Left colon (tissue), 2 donors: ENCODE data around the gene BAZ2A. TPM values are rescaled to one million over a fixed set of nuclear protein-coding genes. Genes with fewer than 3 reads are reported as not detected.
"Not testable (repeated sequence)": the region's sequence is repeated elsewhere in the genome, so short reads cannot be mapped to it uniquely, and the experiment has no call there.

Experiments
- ATAC-seq: fragments of 200-7000 bp; cut with Tn5 transposase; one replicate; pipeline ENCODE4 v1.9.1; 2020; ENCODE audit warnings: mild to moderate bottlenecking, moderate library complexity
- DNase-seq, 2 donors: peaks; one replicate each; pipeline ENCODE4 v3.0.0-alpha.2; 2020
- intact Hi-C, 2 donors: fragments of 100-400 bp; cut with DNase I in 1 of 2; cut with micrococcal nuclease in 1 of 2; formaldehyde crosslinking; loops; one replicate each; pipeline versions ENCODE4 v1.11.2 to v1.14.0; 2022; cut with DNase I, micrococcal nuclease
- total RNA-seq, 2 donors: library from RNA; stranded (reverse); fragmentation: NEBNext Ultra II Directional; extraction: Animal tissue kit (Norgen Biotek cat#: 25700); gene quantifications; one replicate each; pipeline ENCODE4 v1.2.1, GENCODE V29; 2021
- donor health status: DM: no; HTN: no; CAD: no.
- donor health status: DM: yes; HTN: yes; CAD: no.

BAZ2A gene
- total RNA-seq, 2 donors from 2014 or later = 105 to 107 TPM

DNA sequence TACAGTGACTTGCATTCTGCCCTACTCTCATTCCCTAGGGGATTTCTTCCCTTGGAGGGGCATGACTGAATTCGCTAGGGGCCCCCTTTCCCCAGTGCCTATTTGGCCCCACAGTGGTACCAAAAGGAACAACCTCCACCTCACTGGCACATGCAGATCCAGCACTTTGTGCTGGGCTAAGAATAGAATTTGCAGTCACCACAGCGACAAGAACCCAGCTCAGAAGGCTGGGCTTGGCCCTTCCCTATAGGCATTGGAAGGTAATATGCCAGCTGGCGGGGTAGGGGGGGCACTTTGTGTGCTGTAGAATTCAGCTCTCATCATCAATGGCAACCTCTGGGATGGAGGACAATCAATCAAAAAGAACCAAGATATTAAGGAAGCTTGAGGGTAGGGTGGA lies 13.9 kb downstream of the BAZ2A start:
- ATAC-seq (no peak), DNase-seq (no peak)
- intact Hi-C loops = no loop called here

DNA sequence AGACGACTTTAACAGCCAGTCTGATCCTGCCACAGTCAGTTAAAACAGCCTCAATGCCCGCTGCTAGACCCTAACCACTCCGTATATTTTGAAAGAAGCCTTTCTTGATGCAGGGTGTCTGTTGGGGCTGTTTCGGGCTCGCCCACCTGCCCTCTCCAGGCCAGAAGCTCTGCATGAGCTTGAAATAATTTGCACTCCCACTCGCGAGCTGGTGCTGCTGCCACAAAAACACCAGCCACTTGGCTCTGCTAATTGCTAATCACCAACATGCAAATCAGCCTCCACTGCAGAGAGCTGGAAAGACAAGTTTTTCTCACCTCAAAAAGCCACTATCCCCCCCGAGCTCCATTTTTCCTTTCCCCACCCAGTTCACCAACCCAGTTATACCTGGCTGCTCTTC lies 15.5 kb downstream of the BAZ2A start:
- no peak for DNase-seq
- intact Hi-C loops = no loop called here
- no peak for ATAC-seq

DNA sequence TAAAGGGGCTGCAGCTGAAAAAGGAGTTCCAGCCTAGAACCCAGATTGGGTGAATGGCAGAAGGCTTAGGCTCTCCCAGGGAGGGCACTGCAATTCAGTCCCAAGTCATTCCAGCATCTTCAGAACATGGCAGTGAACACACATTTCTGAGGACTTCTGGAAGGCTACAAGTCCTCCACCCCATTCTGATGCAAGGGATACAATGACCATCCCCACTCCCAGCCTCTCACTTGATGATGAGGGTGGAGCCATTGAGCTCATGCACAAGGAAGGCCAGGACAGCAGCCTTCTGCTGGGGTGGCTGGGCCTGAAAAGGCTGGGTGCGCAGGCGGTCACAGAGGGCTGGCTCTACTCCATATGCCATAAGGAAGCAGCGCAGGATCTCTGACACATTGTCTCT lies 25.8 kb downstream of the BAZ2A start:
- peak; percentile 10 for ATAC-seq
- DNase-seq = no peak
- intact Hi-C loops = no loop called here

DNA sequence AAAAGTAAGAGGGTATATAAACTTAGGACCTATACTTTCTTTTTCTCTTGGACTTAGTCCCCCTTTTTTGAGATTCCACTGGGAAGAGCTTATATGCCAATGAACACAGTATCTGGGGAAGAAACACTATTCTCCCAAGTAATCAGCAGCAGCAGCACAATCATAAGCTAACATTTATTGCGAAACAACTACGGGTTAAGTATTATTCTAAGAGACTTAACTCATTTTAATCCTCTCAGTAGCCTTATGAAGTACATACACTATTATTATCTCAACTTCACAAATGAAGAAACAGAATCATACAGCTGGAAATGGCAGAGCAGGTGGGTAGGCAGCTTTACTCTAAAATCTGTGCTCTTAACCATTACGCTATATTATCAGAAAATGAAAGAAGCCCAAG lies 27.9 kb downstream of the BAZ2A start:
- ATAC-seq (no peak), DNase-seq (no peak)
- intact Hi-C loops = no loop called here

DNA sequence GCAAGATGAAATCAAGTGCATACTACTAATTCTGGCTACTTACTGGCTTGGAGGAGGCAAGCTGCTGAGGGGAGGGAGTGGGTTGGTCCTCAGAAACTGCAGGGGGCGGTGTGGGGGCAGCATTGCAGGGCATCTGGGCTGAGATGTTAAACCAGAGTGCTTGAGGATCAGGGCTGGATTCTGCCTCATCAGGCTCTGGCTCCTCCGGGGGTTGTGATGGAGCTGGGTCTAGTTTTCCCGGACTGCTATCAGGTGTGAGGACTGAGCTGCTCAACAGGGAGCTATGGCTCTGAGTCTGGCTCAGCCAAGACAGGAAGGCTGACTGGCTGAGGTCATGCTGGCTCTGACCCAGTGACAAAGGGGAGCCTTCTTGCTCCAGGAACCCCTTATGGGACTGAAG lies 28.6 kb downstream of the BAZ2A start:
- ATAC-seq (peak; percentile 26), DNase-seq (peak in 1 of 2 donors; percentile 32)
- intact Hi-C loops = no loop called here

DNA sequence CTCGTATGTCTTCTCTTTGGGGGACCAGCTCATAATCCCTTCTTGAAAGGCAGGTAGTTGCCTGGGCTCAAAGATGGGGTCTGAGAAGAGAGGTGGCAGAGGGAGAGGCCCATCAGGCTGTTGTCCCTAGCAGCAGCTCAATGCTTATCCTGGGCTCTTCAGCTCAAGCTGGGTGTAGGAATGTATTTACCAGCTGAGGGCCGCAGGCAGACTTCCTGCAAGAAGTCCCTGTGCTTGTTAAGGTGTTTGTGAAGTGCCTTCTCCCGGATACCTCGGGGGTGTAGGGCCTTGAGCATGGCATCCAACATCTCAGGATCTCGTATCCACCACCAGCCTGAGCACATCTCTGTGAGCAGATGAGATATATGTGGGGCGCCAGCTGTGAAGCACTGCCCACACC lies 29.4 kb downstream of the BAZ2A start:
- ATAC-seq = no peak
- no peak for DNase-seq
- intact Hi-C loops = no loop called here

DNA sequence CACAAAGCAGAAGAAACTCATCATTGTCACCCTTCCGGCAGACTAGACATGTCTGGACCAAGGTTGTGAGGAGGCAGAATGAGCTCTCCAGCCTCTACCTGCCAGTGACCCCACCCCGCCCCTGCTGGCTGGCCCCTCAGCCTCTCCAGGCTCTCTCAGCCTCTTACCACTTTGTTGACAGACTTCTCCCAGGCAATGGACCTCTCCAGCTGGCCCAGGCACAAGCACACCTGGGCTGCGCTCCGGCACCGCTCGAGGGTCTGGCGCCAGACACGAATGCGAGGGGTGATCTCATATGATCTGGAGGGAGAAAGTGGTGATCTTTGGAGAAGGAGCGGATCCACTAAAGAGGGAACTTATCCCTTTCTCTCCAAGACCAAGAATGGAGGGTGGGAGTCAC lies 30.3 kb downstream of the BAZ2A start:
- no peak for DNase-seq
- intact Hi-C loops = no loop called here
- no peak for ATAC-seq

DNA sequence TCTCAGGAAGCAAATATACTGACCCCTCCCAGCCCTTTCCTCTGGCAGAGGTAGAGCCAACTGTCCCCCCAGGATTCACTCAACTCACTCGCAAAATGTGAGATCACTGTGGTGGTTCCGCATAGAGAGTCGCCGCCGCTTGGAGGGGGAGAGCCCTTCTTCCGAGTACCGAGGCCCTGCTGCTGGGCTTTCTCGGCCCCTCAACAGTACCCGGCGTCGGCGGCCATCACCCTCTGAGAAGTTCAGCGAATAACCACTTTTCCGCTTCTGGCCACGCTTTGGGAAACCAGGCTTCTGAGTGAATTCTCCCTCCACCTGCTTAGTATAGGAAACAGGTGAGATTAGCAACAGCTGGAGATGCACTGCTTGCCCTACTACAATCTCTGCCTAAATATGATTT lies 31.1 kb downstream of the BAZ2A start:
- ATAC-seq (no peak), DNase-seq (no peak)
- intact Hi-C loops = no loop called here

DNA sequence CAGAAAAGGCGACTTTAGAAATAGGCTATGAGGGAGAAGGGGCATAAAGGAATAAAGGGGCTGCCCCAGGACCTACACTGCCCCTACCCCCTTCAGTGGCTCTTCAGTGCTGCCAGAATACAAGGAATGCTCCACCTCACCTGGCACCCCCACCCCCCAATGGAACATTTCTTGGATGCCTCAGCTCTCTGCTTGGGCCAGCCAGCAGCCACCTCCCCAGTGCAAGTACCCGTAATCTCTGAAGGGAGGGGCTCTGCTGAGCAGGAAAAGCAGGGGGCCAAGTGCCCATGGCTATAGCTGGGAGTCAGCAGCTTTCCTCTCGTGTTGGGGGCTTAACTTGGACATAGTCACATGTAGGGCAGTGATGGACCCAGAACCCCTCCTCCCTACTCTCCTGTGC lies 33.3 kb downstream of the BAZ2A start:
- intact Hi-C loops = no loop called here
- DNase-seq (no peak), ATAC-seq (no peak)

DNA sequence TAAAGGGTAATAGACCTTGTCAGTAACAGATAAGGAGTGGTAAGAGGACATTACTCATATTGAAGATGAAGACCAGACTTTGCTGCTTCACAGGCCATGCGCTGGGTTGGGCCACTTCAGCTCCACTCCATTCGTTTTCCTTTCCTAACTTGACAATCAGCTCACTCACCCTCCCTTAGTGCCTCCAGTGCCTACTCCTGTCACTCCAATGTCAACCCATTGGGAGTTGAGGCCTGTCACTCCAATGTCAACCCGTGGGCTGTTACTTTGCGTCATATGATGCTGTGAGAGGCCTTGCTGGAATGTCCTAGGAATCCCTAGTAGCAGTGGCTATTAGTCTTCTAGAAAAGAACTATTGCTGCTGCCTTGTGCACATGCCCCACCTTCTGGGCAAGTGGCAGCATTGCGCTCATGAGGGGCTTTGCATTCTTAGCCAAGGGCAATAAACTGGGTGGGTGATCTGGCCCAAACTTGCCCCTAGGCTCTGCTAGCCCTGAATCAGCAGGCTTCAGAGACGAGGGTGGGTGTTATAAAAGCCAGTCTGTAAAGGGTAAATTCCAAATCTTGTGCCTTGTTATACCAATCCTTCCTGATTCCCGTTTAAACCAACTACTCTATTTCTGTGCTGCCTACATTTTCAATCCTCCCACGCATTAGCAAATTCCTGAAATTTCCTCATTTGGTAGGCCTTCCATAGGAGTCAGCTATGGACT lies 36.1 kb downstream of the BAZ2A start:
- ATAC-seq (peak; percentile 57), DNase-seq (peak in 1 of 2 donors; percentile 37)
- intact Hi-C loops = no loop called here

DNA sequence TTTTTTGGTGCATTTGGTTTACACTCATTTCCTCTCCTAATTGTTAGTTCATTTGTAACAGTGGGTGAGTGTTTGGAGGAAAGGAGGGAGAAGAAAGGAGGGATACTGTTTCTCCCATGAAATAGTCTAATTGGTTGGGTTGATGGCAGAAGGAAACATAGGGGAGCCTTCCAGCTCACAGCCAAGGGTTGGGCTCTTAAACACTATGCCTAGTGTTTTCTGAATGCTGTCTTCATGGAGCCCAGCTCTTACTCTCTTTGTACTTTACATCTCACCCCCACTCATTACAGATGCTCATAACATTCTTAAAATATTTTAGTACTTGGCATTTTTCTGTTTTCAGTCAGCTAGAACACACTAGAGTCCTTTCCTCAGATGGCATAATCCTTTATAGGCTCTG lies 38.2 kb downstream of the BAZ2A start:
- DNase-seq (no peak), ATAC-seq (no peak)
- intact Hi-C loops = no loop called here

DNA sequence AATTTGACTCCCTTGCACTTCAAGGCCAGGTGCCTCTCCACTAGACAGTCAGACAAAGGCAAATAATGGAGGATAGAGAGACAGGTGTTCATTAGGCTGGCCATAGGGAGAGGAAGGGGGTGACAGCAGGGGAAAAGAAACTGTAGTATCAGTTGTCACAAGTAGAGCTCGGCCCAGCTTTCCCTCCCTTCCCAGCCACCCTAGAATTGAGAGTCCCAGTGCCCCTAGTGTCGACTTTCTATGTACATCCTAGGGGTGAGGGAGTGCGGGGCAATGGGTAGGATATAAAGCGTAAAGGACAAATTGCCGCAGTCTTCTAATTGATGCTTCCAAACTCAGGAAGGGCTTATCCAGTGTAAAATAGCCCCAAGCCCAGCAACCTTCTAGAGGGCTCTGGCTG lies 39.0 kb downstream of the BAZ2A start:
- no peak for ATAC-seq
- intact Hi-C loops = no loop called here

DNA sequence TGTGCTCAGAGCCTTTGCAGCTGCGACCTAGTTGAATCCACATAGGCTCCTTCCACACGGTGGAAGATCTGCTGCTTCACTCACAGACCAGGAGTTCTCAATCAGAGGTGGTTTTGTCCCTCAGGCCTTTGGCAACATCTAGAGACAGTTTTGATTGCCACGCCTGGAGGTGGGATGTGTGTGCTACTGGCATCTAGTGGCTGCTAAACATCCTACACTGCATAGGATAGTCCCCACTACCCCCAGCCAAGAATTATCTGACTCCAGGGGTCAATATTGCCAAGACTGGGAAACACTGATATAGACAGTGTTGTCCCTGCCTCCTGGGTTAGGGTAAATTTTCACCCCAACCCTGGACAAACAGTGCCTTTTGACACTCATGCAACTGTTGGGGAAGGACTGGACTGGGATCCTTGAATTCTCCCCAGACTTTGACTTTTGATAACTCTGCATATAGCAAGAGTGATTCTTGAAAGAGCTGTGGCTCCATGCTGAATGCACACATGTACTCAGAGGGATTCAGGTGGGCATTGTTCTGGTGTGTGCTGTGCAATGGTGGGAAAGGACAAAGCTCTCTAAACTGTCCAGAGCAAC lies 39.8 kb downstream of the BAZ2A start:
- intact Hi-C loops = no loop called here
- ATAC-seq (peak; percentile 68), DNase-seq (no peak)

More for the DNA sequence above, 39.0 kb downstream of the BAZ2A start:
- DNase-seq = no peak

DNA sequence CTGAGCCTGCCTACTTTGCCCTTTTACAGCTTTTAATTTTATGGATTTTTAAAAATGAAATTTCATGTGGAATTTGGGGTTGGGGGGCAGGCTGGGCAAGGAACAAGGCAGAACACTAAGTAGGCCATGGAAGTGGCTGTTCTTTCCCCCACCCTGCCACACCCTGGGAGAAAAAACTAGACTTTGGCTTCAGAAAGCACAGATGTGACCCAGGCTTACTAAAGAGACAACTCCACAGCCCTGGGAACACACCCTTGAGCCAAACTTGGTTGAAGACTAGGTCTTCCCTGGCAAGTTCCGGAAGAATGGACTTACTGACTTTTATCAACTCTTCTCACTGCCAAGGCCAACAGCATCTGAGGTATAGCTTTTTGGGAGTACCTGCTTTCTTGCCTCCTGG lies 40.3 kb downstream of the BAZ2A start:
- ATAC-seq (peak; percentile 74), DNase-seq (no peak)
- intact Hi-C loops = no loop called here

DNA sequence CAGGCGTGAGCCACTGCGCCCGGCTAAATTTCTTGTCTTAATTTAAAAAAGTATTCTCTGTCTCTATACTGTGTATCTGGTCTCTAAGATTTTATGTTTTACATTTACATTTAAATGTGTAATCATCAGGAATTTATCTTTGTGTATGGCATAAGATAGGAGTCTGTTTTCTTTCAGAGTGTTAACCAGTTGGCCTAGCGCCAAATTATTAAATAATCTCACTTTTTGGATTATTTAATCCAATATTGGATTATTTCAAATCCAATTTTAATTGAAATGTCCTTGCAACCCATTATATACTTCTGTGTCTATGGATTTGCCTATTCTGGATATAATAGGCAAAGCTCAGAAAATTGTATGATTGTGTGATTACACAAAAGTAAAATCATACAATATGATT lies 45.0 kb downstream of the BAZ2A start:
- intact Hi-C loops = no loop called here
- ATAC-seq (no peak), DNase-seq (no peak)

DNA sequence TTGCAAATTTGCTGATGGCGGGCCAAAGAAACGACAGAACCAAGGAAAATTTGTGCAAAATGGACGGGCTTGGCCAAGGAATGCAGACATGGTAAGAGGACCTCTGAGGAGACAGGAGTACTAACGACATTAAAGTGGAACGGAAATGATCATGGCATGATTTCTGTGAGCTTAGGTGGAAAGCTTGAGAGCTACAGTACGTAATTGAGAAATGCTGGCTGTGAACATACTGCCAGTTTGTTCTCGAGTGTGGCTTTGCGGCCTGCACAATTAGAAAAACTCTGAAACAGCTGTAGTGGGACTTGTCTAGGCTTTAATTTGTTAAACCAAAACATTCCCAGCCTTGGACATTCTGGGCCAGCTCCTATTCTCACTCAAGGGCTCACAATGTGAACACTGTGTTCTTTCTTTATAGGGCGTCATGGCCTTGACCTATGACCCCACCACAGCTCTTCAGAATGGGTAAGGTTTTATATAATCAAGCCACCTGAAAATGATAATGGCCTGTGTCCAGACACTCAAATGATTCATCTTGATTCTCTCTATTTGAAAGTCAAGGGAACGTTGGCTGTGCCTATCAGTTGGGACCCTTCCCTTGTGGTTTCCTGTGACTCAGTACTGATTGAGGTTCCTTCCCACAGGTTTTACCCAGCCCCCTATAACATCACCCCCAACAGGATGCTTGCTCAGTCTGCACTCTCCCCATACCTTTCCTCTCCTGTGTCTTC lies 48.5 kb downstream of the BAZ2A start:
- intact Hi-C loops = no loop called here
- DNase-seq (no peak), ATAC-seq (no peak)

DNA sequence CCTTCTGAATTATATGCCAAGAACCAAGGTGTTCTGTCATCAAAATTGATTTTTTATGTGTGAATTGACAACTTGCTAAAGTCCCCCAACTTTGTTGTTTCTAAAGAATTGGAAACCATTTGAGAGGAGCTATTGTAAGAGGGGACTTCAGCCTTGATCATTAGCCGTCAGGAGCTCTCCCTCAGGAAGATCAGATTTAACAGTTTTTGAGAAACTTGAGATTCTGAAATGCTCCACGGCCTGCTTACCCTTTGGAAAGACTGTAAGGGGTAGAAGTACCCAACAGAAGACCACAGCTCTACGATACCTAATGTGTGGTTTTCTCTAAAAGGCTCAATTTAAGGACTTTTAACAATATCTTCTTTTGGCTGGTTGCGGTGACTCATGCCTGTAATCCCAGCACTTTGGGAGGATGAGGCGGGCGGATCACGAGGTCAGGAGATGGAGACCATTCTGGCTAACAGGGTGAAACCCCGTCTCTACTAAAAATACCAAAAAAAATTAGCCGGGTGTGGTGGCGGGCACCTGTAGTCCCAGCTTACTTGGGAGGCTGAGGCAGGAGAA lies 51.1 kb downstream of the BAZ2A start:
- intact Hi-C loops = loop anchor here in 1 of 2 donors (10.0 kb wide), 1 partner anchor 64 kb away; no protein-coding TSS in a partner anchor

DNA sequence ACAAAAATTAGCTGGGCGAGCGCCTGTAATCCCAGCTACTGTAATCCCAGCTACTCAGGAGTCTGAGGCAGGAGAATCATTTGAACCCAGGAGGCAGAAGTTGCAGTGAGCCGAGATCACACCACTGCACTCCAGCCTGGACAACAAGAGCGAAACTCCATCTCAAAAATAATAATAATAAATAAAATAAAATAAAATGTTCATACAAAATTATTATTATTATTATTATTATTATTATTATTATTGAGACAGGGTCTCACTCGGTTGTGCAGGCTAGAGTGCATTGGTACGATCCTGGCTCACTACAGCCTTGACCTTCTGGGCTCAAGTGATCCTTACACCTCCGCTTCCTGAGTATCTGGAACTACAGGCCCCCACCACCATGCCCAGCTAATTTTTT lies 52.9 kb downstream of the BAZ2A start:
- ATAC-seq, DNase-seq: not testable (repeated sequence)
- intact Hi-C loops = loop anchor here in 1 of 2 donors (10.0 kb wide), 1 partner anchor 62 kb away; no protein-coding TSS in a partner anchor

More for the DNA sequence above, 51.1 kb downstream of the BAZ2A start:
- ATAC-seq (no peak), DNase-seq (no peak)

DNA sequence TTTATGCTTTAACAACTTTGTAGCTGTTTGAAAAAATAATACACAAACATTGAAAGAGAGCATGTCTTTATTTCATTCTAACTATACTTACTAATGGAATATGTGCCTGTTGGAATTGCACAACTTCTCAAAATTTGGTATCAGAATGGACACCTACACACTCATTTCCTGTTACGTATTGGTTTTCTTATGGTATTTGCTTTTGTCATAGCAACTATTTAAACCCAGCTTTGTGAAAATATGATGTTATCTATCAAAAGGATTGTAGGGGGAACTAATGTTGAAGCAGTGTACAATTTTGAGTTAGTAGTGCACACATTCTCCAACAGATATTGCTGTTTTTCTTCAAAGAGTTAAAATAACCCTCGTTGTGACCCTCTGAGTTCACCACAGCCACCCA lies 55.9 kb downstream of the BAZ2A start:
- no peak for ATAC-seq
- intact Hi-C loops = loop anchor here (5.0 to 10.0 kb wide), 2 partner anchors 59 to 62 kb away; no protein-coding TSS in a partner anchor

DNA sequence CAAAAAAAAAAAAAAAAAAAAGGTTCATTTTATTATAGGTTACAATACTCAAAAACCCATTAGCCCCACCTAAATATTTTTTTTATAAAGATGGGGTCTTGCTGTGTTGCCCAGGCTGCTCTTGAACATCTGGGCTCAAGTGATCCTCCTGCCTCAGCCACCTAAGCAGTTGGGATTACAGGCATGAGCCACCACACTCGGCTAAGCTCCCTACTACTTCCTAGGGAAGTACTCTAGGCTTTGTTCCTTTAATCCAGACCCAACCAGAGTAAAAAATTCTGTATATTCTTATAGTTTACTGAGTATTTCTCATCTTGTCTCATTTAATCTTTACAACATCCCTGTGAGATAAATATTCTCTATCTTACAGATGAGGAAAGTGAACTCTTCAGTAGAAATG lies 57.8 kb downstream of the BAZ2A start:
- DNase-seq = no peak
- ATAC-seq = no peak
- intact Hi-C loops = loop anchor here (5.0 to 10.0 kb wide), 2 partner anchors 57 to 60 kb away; no protein-coding TSS in a partner anchor

More for the DNA sequence above, 55.9 kb downstream of the BAZ2A start:
- no peak for DNase-seq
